Hepatocyte (in vitro differentiated cells): ENCODE data around the gene SNAPC3. TPM values are rescaled to one million over a fixed set of nuclear protein-coding genes. Genes with fewer than 3 reads are reported as not detected.

Experiments used
- DNase-seq: peaks from one replicate; pipeline ENCODE4 v3.0.0-alpha.2; 2016; ENCODE audit warnings: low spot score
- H2AFZ ChIP-seq: fragments of 200-600 bp; sonication (generic); 2 replicates; pipeline ENCODE4 v1.6.0; 2016; ENCODE audit warnings: antibody characterized with exemption, mild to moderate bottlenecking
- H3K27ac ChIP-seq: fragments of 200-600 bp; sonication (generic); 2 replicates; pipeline ENCODE4 v1.5.1; 2016; ENCODE audit warnings: mild to moderate bottlenecking
- H3K27me3 ChIP-seq: fragments of 200-600 bp; sonication (generic); 2 replicates; pipeline ENCODE4 v1.6.1; 2016
- H3K36me3 ChIP-seq: fragments of 200-600 bp; sonication (generic); replicated peaks from 2 replicates; pipeline ENCODE4 v1.5.1; 2016; ENCODE audit warnings: low read depth; ENCODE audit not compliant: insufficient read depth
- H3K4me1 ChIP-seq: fragments of 200-600 bp; sonication (generic); 2 replicates; pipeline ENCODE4 v1.5.1; 2016; ENCODE audit warnings: mild to moderate bottlenecking, moderate library complexity; ENCODE audit not compliant: insufficient read depth
- H3K4me2 ChIP-seq: fragments of 200-600 bp; sonication (generic); 2 replicates; pipeline ENCODE4 v1.6.0; 2016
- H3K4me3 ChIP-seq: fragments of 200-600 bp; sonication (generic); 2 replicates; pipeline ENCODE4 v1.5.1; 2016; ENCODE audit warnings: mild to moderate bottlenecking
- H3K79me2 ChIP-seq: fragments of 200-600 bp; sonication (generic); 2 replicates; pipeline ENCODE4 v1.6.0; 2017; ENCODE audit warnings: mild to moderate bottlenecking
- H3K9me2 ChIP-seq: fragments of 200-600 bp; sonication (generic); replicated peaks from 2 replicates; pipeline ENCODE4 v1.6.0; 2017; ENCODE audit warnings: mild to moderate bottlenecking; ENCODE audit not compliant: insufficient read depth
- H3K9me3 ChIP-seq: fragments of 200-600 bp; sonication (generic); 2 replicates; pipeline ENCODE4 v1.5.1; 2016; ENCODE audit warnings: low read depth, mild to moderate bottlenecking
- H4K20me1 ChIP-seq: fragments of 200-600 bp; sonication (generic); 2 replicates; pipeline ENCODE4 v1.6.0; 2016; ENCODE audit warnings: mild to moderate bottlenecking; ENCODE audit not compliant: insufficient read depth, poor library complexity, severe bottlenecking
- CTCF ChIP-seq: fragments of 200-600 bp; sonication (generic); IDR thresholded peaks from 2 replicates; pipeline ENCODE4 v1.5.1; 2016; ENCODE audit warnings: antibody characterized with exemption, mild to moderate bottlenecking; ENCODE audit not compliant: poor library complexity
- EZH2 ChIP-seq: fragments of 200-600 bp; sonication (generic); IDR thresholded peaks from 2 replicates; pipeline ENCODE4 v1.6.1; 2016; ENCODE audit warnings: antibody characterized with exemption, mild to moderate bottlenecking, borderline replicate concordance
- EZH2phosphoT487 ChIP-seq: fragments of 200-600 bp; sonication (generic); IDR thresholded peaks from one replicate; pipeline ENCODE4 v1.6.1; 2018; ENCODE audit warnings: antibody characterized with exemption, mild to moderate bottlenecking, low read depth, moderate library complexity; ENCODE audit not compliant: unreplicated experiment, severe bottlenecking
- WGBS: methylation state at CpG from one replicate; pipeline ENCODE4 v1.1.6; 2016; ENCODE audit warnings: low lambda C conversion rate; ENCODE audit errors: missing lambda C conversion rate; 5-methylcytosine and 5-hydroxymethylcytosine counted together
- polyA plus RNA-seq: library from polyadenylated mRNA; unstranded; fragments of >200 nt; fragmentation: Nextera tagmentation; extraction: Ambion mirVana; gene quantifications from 2 replicates; pipeline ENCODE4 v1.2.1, GENCODE V29; 2016
- small RNA-seq: library from RNA; depleted of rRNA; stranded (forward); fragments of <200 nt; gene quantifications from one replicate; pipeline ENCODE3, GENCODE V24; 2014
- total RNA-seq: library from RNA; depleted of rRNA; stranded (reverse); fragments of >200 nt; gene quantifications from 2 replicates; pipeline ENCODE4 v1.2.3, GENCODE V29; 2014

SNAPC3 gene
- total and polyA plus RNA-seq, 2 experiments from 2014 or later: 21.2 to 34.1 TPM

- peaks cover 40% of the 10 kb centered on the region for H3K79me2 ChIP-seq
- peak overlapping the region; percentile 98 for H3K4me3 ChIP-seq
- no peaks in the 10 kb centered on the region for H4K20me1 ChIP-seq
- H2AFZ ChIP-seq: peak overlapping the region; percentile 89
- H3K36me3 ChIP-seq: no peaks in the 10 kb centered on the region
- no peak for TF ChIP-seq EZH2phosphoT487
- TF ChIP-seq EZH2: no peak
- TF ChIP-seq CTCF: no peak
- no peaks in the 10 kb centered on the region for H3K9me3 ChIP-seq
- H3K4me2 ChIP-seq: peak overlapping the region; percentile 80
- no peaks in the 10 kb centered on the region for H3K9me2 ChIP-seq
- peak overlapping the region; percentile 97 for H3K27ac ChIP-seq
- peak; percentile 57 for DNase-seq
- no peaks in the 10 kb centered on the region for H3K4me1 ChIP-seq
- H3K27me3 ChIP-seq: no peaks in the 10 kb centered on the region
- 2% methylated on average over 46 of the region's 76 CpGs for WGBS
These were observed 87.5 kb downstream of the SNAPC3 start for GRCh38 chr9:15509931-15510788.

- Histone ChIP-seq H4K20me1 (no peaks in the 10 kb centered on the region), H3K9me2 (no peaks in the 10 kb centered on the region), H3K36me3 (no peaks in the 10 kb centered on the region), H3K27me3 (no peaks in the 10 kb centered on the region), H3K4me1 (no peaks in the 10 kb centered on the region), H3K9me3 (no peaks in the 10 kb centered on the region), H3K4me3 (peak within 1 kb of the TSS; percentile 98), H3K4me2 (peak within 1 kb of the TSS; percentile 80), H3K79me2 (peaks cover 37% of the 10 kb centered on the region), H3K27ac (peak within 1 kb of the TSS; percentile 97), H2AFZ (peak within 1 kb of the TSS; percentile 89)
- no peak for TF ChIP-seq EZH2
- no peak for TF ChIP-seq CTCF
- no peak for TF ChIP-seq EZH2phosphoT487
- 1% methylated on average over 69 of the region's 72 CpGs for WGBS
- peak; percentile 87 for DNase-seq
These were observed 88.3 kb downstream of the SNAPC3 start, which contains the start of gene PSIP1 for GRCh38 chr9:15510789-15511575. Gene PSIP1, minus strand, starts transcription at chr9:15510970. Its CDS starts 782 bp downstream, at chr9:15510188.

Small RNAs within 50 kb of the gene (small RNA-seq; reads per million reads assigned to genes)
- gene RNU6-319P: not detected

Other genes with a start within 250 kb of the SNAPC3 start
- gene TTC39B, start 115.7 kb upstream of the SNAPC3 start, total RNA-seq: 15.7 and 19.3 TPM in 2 replicates
- 2.6 and 2.7 TPM in 2 replicates for gene TTC39B, start 115.7 kb upstream of the SNAPC3 start, polyA plus RNA-seq
- 37.1 and 37.3 TPM in 2 replicates for gene PSIP1, start 88.1 kb downstream of the SNAPC3 start, total RNA-seq
- 35.1 and 40.2 TPM in 2 replicates for gene PSIP1, start 88.1 kb downstream of the SNAPC3 start, polyA plus RNA-seq
- gene CCDC171, start 130.2 kb downstream of the SNAPC3 start, total RNA-seq: 2.9 and 3.3 TPM in 2 replicates
- 0.73 and 2.2 TPM in 2 replicates for gene CCDC171, start 130.2 kb downstream of the SNAPC3 start, polyA plus RNA-seq